HEK293T (cell line): ENCODE data around the gene EYS.

Experiments
- BHLHE40 ChIP-seq: fragments of 450-650 bp; IDR thresholded peaks from 2 replicates; pipeline ENCODE4 v1.6.1; 2016; ENCODE audit warnings: mild to moderate bottlenecking, moderate library complexity, borderline replicate concordance
- ELF4 ChIP-seq: fragments of 450-650 bp; IDR thresholded peaks from 2 replicates; pipeline ENCODE4 v1.6.1; 2017; ENCODE audit warnings: antibody characterized with exemption
- FOXA1 ChIP-seq: fragments of 450-650 bp; IDR thresholded peaks from 2 replicates; pipeline ENCODE4 v1.6.1; 2016; ENCODE audit warnings: mild to moderate bottlenecking
- FOXK2 ChIP-seq: fragments of 450-650 bp; IDR thresholded peaks from 2 replicates; pipeline ENCODE4 v1.6.1; 2016; ENCODE audit warnings: mild to moderate bottlenecking
- FOXM1 ChIP-seq: fragments of 450-650 bp; IDR thresholded peaks from 2 replicates; pipeline ENCODE4 v1.6.1; 2017; ENCODE audit warnings: mild to moderate bottlenecking, borderline replicate concordance
- LEF1 ChIP-seq: fragments of 450-650 bp; IDR thresholded peaks from 2 replicates; pipeline ENCODE4 v1.6.1; 2017; ENCODE audit warnings: mild to moderate bottlenecking, borderline replicate concordance
- ZNF384 ChIP-seq: fragments of 450-650 bp; IDR thresholded peaks from 2 replicates; pipeline ENCODE4 v1.6.1; 2016

GRCh38 chr6:64249115-64249514, 1457.9 kb downstream of the EYS start:
- TF ChIP-seq ELF4 (no peak), FOXM1 (no peak), ZNF384 (peak; percentile 40; the same call in 1 of the 2 replicates), BHLHE40 (no peak), FOXK2 (no peak), FOXA1 (no peak), LEF1 (no peak)
